CD4-positive, alpha-beta T cell (primary cell): ENCODE data around the gene C10orf120. TPM values are rescaled to one million over a fixed set of nuclear protein-coding genes. Genes with fewer than 3 reads are reported as not detected.

Source experiments
- ATAC-seq: fragments of 200-7000 bp; cut with Tn5 transposase; one replicate; pipeline ENCODE4 v1.10.0; 2022; ENCODE audit warnings: mild to moderate bottlenecking; ENCODE audit not compliant: poor library complexity
- CTCF ChIA-PET: fragments of 350-600 bp; sonication (Branson Sonifier 250); formaldehyde crosslinking; loops from one replicate; lab custom pipeline; 2021; ENCODE audit warnings: antibody characterized with exemption, inconsistent platforms; lab: Charles Lee
- POLR2A ChIA-PET: fragments of 350-600 bp; sonication (Branson Sonifier 250); formaldehyde crosslinking; loops from one replicate; lab custom pipeline; 2021; ENCODE audit warnings: antibody characterized with exemption, inconsistent platforms; lab: Charles Lee
- DNase-seq, 14 experiments: peaks; one replicate each; pipeline ENCODE4 v3.0.0-alpha.2; 2013 to 2020; ENCODE audit warnings: mixed read lengths in 2 of 14
- H3K27ac ChIP-seq, 2 donors: one replicate each; pipeline versions ENCODE4 v1.5.1 to v1.7.0; 2013; ENCODE audit warnings: low read length in 2 of 2, low read depth in 1 of 2, mild to moderate bottlenecking in 1 of 2
- H3K27me3 ChIP-seq, 2 experiments: 1 replicate in 1 of 2; 2 replicates in 1 of 2; pipeline versions ENCODE4 v1.6.1 to v1.7.0; 2013; ENCODE audit warnings: low read length in 2 of 2, control low read depth in 1 of 2, mild to moderate bottlenecking in 1 of 2, moderate library complexity in 1 of 2; ENCODE audit not compliant: insufficient read depth in 2 of 2, control insufficient read depth in 1 of 2
- H3K36me3 ChIP-seq: one replicate; pipeline ENCODE4 v1.6.1; 2013; ENCODE audit warnings: low read length, control low read depth; ENCODE audit not compliant: insufficient read depth
- H3K4me1 ChIP-seq: one replicate; pipeline ENCODE4 v1.6.1; 2013; ENCODE audit warnings: low read length, control low read depth; ENCODE audit not compliant: insufficient read depth
- H3K4me3 ChIP-seq: one replicate; pipeline ENCODE4 v1.5.1; 2013; ENCODE audit warnings: mild to moderate bottlenecking, low read length, moderate library complexity
- H3K9me3 ChIP-seq, 2 experiments: 1 replicate in 1 of 2; 2 replicates in 1 of 2; pipeline versions ENCODE4 v1.6.1 to v1.7.0; 2013; ENCODE audit warnings: low read length in 2 of 2, mild to moderate bottlenecking in 2 of 2, control low read depth in 1 of 2, moderate library complexity in 1 of 2; ENCODE audit not compliant: control insufficient read depth in 1 of 2, insufficient read depth in 1 of 2
- H3K27ac Mint-ChIP-seq: one replicate; pipeline ENCODE4 v1.8.0; 2020; ENCODE audit warnings: mixed read lengths
- H3K27me3 Mint-ChIP-seq: one replicate; pipeline ENCODE4 v1.8.0; 2021; ENCODE audit warnings: mixed read lengths
- H3K36me3 Mint-ChIP-seq: one replicate; pipeline ENCODE4 v1.8.0; 2021; ENCODE audit warnings: low read depth, mixed read lengths
- H3K4me1 Mint-ChIP-seq: one replicate; pipeline ENCODE4 v1.8.0; 2021; ENCODE audit warnings: low read depth, mixed read lengths
- H3K4me3 Mint-ChIP-seq: one replicate; pipeline ENCODE4 v1.8.0; 2020; ENCODE audit warnings: mild to moderate bottlenecking, mixed read lengths
- H3K9me3 Mint-ChIP-seq: one replicate; pipeline ENCODE4 v1.8.0; 2020; ENCODE audit warnings: mixed read lengths
- intact Hi-C, 2 experiments: fragments of 100-400 bp; cut with DNase I in 1 of 2; cut with micrococcal nuclease in 1 of 2; formaldehyde crosslinking; loops; one replicate each; pipeline versions ENCODE4 v1.15.1 to v1.9.0; 2023 to 2025; cut with DNase I, micrococcal nuclease
- total RNA-seq, 174 experiments: library from RNA in 2 of 174; stranded (reverse) in 2 of 174; gene quantifications; one replicate each; pipeline ENCODE4 v1.2.3 and lab custom pipeline; 2021 to 2026
- TF ChIP-seq, protein P1 (sequence below): fragments of 200-600 bp; IDR thresholded peaks from one replicate; pipeline ENCODE4 v1.8.0; 2022; ENCODE audit warnings: antibody characterized with exemption, mild to moderate bottlenecking

The C10orf120 gene
- total RNA-seq, 2 experiments from 2014 or later = not detected

DNA sequence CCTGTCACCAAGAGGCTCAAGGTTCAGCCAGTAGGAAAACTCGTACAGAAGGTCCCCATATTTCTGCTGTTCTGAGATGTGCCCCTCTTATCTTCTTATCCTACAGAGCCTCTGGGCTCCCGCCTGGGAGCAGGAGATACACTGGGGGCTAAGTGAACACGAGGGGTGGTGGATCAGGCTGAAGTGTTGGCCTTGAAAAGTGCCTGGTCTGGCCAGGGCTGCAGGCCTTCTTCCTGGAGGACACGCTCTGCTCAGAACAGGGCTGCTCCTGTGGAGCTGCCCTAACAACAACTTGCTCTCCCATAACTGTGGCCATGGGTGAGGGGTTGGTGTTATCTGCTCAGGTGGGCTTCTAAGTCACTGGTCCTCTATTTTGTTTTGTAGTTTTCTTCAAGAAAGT lies 33.7 kb downstream of the C10orf120 start:
- DNase-seq = no peak
- no peaks in the 10 kb centered on the region for H3K36me3 ChIP-seq
- Mint-ChIP-seq H3K27me3 (peaks cover 55% of the 10 kb centered on the region), H3K27ac (no peak overlapping the region), H3K9me3 (no peaks in the 10 kb centered on the region), H3K4me1 (no peaks in the 10 kb centered on the region), H3K4me3 (no peak overlapping the region), H3K36me3 (no peaks in the 10 kb centered on the region)
- no peak overlapping the region for H3K4me3 ChIP-seq
- ChIA-PET POLR2A (no interaction called here), CTCF (no interaction called here)
- TF ChIP-seq, protein P1, sequence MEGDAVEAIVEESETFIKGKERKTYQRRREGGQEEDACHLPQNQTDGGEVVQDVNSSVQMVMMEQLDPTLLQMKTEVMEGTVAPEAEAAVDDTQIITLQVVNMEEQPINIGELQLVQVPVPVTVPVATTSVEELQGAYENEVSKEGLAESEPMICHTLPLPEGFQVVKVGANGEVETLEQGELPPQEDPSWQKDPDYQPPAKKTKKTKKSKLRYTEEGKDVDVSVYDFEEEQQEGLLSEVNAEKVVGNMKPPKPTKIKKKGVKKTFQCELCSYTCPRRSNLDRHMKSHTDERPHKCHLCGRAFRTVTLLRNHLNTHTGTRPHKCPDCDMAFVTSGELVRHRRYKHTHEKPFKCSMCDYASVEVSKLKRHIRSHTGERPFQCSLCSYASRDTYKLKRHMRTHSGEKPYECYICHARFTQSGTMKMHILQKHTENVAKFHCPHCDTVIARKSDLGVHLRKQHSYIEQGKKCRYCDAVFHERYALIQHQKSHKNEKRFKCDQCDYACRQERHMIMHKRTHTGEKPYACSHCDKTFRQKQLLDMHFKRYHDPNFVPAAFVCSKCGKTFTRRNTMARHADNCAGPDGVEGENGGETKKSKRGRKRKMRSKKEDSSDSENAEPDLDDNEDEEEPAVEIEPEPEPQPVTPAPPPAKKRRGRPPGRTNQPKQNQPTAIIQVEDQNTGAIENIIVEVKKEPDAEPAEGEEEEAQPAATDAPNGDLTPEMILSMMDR = no peak
- ATAC-seq = no peak
- H3K4me1 ChIP-seq = no peaks in the 10 kb centered on the region
- intact Hi-C loops = no loop called here
- H3K27me3 ChIP-seq = peaks cover 0 to 8% of the 10 kb centered on the region in 2 experiments
- no peaks in the 10 kb centered on the region for H3K9me3 ChIP-seq
- no peak overlapping the region for H3K27ac ChIP-seq

DNA sequence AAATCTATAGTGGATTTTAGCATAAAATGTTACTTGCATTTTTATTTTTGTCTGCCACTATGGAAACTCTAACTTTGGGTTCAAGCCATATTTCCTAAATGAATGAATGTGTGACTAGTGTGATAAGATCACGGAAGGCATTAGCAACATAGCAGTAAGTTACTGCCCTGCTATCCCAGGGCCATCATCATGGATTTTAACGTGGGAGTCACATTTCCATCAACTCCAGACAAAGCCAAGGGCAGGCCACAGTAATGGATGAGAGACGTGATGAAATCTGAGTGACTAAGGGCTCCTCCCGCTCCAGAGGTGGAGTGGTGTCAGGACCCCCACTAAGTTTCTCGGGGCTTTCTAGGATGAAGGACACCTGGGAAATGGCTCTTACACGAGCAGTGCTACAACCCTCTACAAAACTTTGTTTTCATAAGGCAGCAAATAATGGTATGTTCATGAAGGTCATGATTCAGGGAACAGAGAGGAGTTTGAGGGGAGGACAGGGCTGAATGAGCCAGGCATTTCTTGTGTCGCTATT lies 34.3 kb downstream of the C10orf120 start:
- Histone ChIP-seq H3K27me3 (peaks cover 0 to 8% of the 10 kb centered on the region in 2 experiments), H3K27ac (no peak overlapping the region), H3K9me3 (no peaks in the 10 kb centered on the region), H3K4me3 (no peak overlapping the region), H3K4me1 (no peaks in the 10 kb centered on the region), H3K36me3 (no peaks in the 10 kb centered on the region)
- TF ChIP-seq, protein P1 = no peak
- Mint-ChIP-seq H3K36me3 (no peaks in the 10 kb centered on the region), H3K4me3 (no peak overlapping the region), H3K27me3 (peaks cover 50% of the 10 kb centered on the region), H3K9me3 (no peaks in the 10 kb centered on the region), H3K27ac (no peak overlapping the region), H3K4me1 (no peaks in the 10 kb centered on the region)
- intact Hi-C loops = no loop called here
- ATAC-seq (no peak), DNase-seq (no peak)
- CTCF ChIA-PET = no interaction called here
- POLR2A ChIA-PET = no interaction called here

DNA sequence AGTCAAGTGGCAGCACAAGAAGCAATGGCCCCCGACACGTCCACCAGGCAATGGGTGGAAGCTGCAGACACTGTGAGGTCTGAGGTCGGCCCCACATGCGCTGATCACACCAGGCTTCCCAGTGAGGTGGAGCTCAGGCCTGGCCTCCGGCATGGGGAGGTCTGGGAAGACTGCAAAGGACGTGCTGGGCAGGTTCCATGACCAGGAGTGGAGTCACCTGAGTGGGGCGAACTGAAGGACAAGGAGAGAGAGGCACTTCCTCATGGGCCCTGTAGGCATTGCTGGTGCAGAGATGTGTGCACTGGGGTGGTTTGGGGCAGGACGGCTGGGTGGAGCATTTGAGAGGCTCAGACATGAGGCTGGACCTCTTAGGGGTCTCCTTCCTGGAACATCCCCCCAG lies 35.1 kb downstream of the C10orf120 start:
- Histone ChIP-seq H3K4me1 (no peaks in the 10 kb centered on the region), H3K4me3 (no peak overlapping the region), H3K9me3 (no peaks in the 10 kb centered on the region), H3K27me3 (peaks cover 0 to 8% of the 10 kb centered on the region in 2 experiments), H3K36me3 (no peaks in the 10 kb centered on the region), H3K27ac (no peak overlapping the region)
- Mint-ChIP-seq H3K9me3 (no peaks in the 10 kb centered on the region), H3K36me3 (no peaks in the 10 kb centered on the region), H3K27me3 (peaks cover 44% of the 10 kb centered on the region), H3K4me3 (no peak overlapping the region), H3K4me1 (no peaks in the 10 kb centered on the region), H3K27ac (no peak overlapping the region)
- ChIA-PET CTCF (no interaction called here), POLR2A (no interaction called here)
- intact Hi-C loops = no loop called here
- TF ChIP-seq, protein P1 = no peak
- no peak for ATAC-seq
- no peak for DNase-seq
